Measurements from ENCODE around the gene SYNGR1.
"Not testable (repeated sequence)": the region's sequence is repeated elsewhere in the genome, so short reads cannot be mapped to it uniquely, and the experiment has no call there.

The SYNGR1 gene

GRCh38 chr22:39317775-39318506 lies 31.9 kb upstream of the SYNGR1 start:
- Histone ChIP-seq H3K36me3 (ENCODE audit: control insufficient read depth, insufficient read depth, low read length) (peaks cover 54% of the 10 kb centered on the region), H3K4me1 (ENCODE audit: control insufficient read depth, insufficient read depth, low read length) (peaks cover 28% of the 10 kb centered on the region), H3K27me3 (ENCODE audit: control insufficient read depth, insufficient read depth, low read length, poor library complexity, severe bottlenecking) (no peaks in the 10 kb centered on the region), H3K9me3 (ENCODE audit: control insufficient read depth, low read length) (no peaks in the 10 kb centered on the region), H3K4me3 (ENCODE audit: insufficient read depth, low read depth, low read length) (peak overlapping the region; percentile 98), H3K27ac (ENCODE audit: insufficient read depth, low read depth, low read length, poor library complexity, severe bottlenecking) (no peak overlapping the region)
- 14 to 15% methylated on average over 5 to 9 of the region's 9 CpGs for WGBS, 2 experiments

- Histone ChIP-seq H3K9me3 (ENCODE audit: control insufficient read depth, low read length) (no peaks in the 10 kb centered on the region), H3K36me3 (ENCODE audit: control insufficient read depth, insufficient read depth, low read length) (peaks cover 46% of the 10 kb centered on the region), H3K27me3 (ENCODE audit: control insufficient read depth, insufficient read depth, low read length, poor library complexity, severe bottlenecking) (no peaks in the 10 kb centered on the region), H3K4me1 (ENCODE audit: control insufficient read depth, insufficient read depth, low read length) (peaks cover 28% of the 10 kb centered on the region), H3K27ac (ENCODE audit: insufficient read depth, low read depth, low read length, poor library complexity, severe bottlenecking) (peak overlapping the region; percentile 89), H3K4me3 (ENCODE audit: insufficient read depth, low read depth, low read length) (peak overlapping the region; percentile 98)
- 0 to 2% methylated on average over 26 of the region's 26 CpGs for WGBS, 2 experiments
These were observed 31.1 kb upstream of the SYNGR1 start for GRCh38 chr22:39318507-39319283.

- H3K4me3 ChIP-seq (ENCODE audit: insufficient read depth, low read depth, low read length) = peak within 1 kb of the TSS; percentile 98
- H3K27ac ChIP-seq (ENCODE audit: insufficient read depth, low read depth, low read length, poor library complexity, severe bottlenecking) = peak within 1 kb of the TSS; percentile 98
- H3K4me1 ChIP-seq (ENCODE audit: control insufficient read depth, insufficient read depth, low read length) = peaks cover 28% of the 10 kb centered on the region
- peaks cover 38% of the 10 kb centered on the region for H3K36me3 ChIP-seq (ENCODE audit: control insufficient read depth, insufficient read depth, low read length)
- WGBS, 2 experiments = 0% methylated on average over 65 of the region's 65 CpGs
- no peaks in the 10 kb centered on the region for H3K27me3 ChIP-seq (ENCODE audit: control insufficient read depth, insufficient read depth, low read length, poor library complexity, severe bottlenecking)
- H3K9me3 ChIP-seq (ENCODE audit: control insufficient read depth, low read length) = no peaks in the 10 kb centered on the region
These were observed 30.3 kb upstream of the SYNGR1 start, which contains the start of gene RPL3 for GRCh38 chr22:39319284-39320022. Gene RPL3 (minus strand): TSS chr22:39319623. CDS start chr22:39319597, 26 bp downstream.

- Histone ChIP-seq H3K36me3 (ENCODE audit: control insufficient read depth, insufficient read depth, low read length) (peaks cover 27% of the 10 kb centered on the region), H3K4me1 (ENCODE audit: control insufficient read depth, insufficient read depth, low read length) (peaks cover 22% of the 10 kb centered on the region), H3K27ac (ENCODE audit: insufficient read depth, low read depth, low read length, poor library complexity, severe bottlenecking) (peak overlapping the region; percentile 98)
- H3K4me3 ChIP-seq (ENCODE audit: insufficient read depth, low read depth, low read length); H3K9me3 ChIP-seq (ENCODE audit: control insufficient read depth, low read length); H3K27me3 ChIP-seq (ENCODE audit: control insufficient read depth, insufficient read depth, low read length, poor library complexity, severe bottlenecking): not testable (repeated sequence)
- 90 to 92% methylated on average over 24 of the region's 24 CpGs for WGBS, 2 experiments
These were observed 29.2 kb upstream of the SYNGR1 start for GRCh38 chr22:39320616-39321029.

- Histone ChIP-seq H3K27me3 (ENCODE audit: control insufficient read depth, insufficient read depth, low read length, poor library complexity, severe bottlenecking) (no peaks in the 10 kb centered on the region), H3K27ac (ENCODE audit: insufficient read depth, low read depth, low read length, poor library complexity, severe bottlenecking) (no peak overlapping the region), H3K9me3 (ENCODE audit: control insufficient read depth, low read length) (no peaks in the 10 kb centered on the region), H3K4me3 (ENCODE audit: insufficient read depth, low read depth, low read length) (no peak overlapping the region), H3K4me1 (ENCODE audit: control insufficient read depth, insufficient read depth, low read length) (no peaks in the 10 kb centered on the region), H3K36me3 (ENCODE audit: control insufficient read depth, insufficient read depth, low read length) (no peaks in the 10 kb centered on the region)
- 84 to 88% methylated on average over 2 of the region's 2 CpGs for WGBS, 2 experiments
These were observed 24.3 kb upstream of the SYNGR1 start for GRCh38 chr22:39325392-39325932.

GRCh38 chr22:39327995-39328754 lies 21.6 kb upstream of the SYNGR1 start:
- no peaks in the 10 kb centered on the region for H3K4me1 ChIP-seq (ENCODE audit: control insufficient read depth, insufficient read depth, low read length)

GRCh38 chr22:39330553-39330952 lies 19.2 kb upstream of the SYNGR1 start:
- not testable (repeated sequence) for H3K27ac ChIP-seq (ENCODE audit: insufficient read depth, low read depth, low read length, poor library complexity, severe bottlenecking); H3K27me3 ChIP-seq (ENCODE audit: control insufficient read depth, insufficient read depth, low read length, poor library complexity, severe bottlenecking)
- 86% methylated on average over 1 of the region's 1 CpG; no CpG with 5 or more reads in 1 of the 2 experiments for WGBS, 2 experiments

More at GRCh38 chr22:39327995-39328754, 21.6 kb upstream of the SYNGR1 start:
- WGBS, 2 experiments = 94% methylated on average over 18 of the region's 18 CpGs
- H3K27ac ChIP-seq (ENCODE audit: insufficient read depth, low read depth, low read length, poor library complexity, severe bottlenecking) = no peak overlapping the region
- H3K9me3 ChIP-seq (ENCODE audit: control insufficient read depth, low read length) = no peaks in the 10 kb centered on the region
- no peaks in the 10 kb centered on the region for H3K27me3 ChIP-seq (ENCODE audit: control insufficient read depth, insufficient read depth, low read length, poor library complexity, severe bottlenecking)
- H3K4me3 ChIP-seq (ENCODE audit: insufficient read depth, low read depth, low read length) = no peak overlapping the region
- H3K36me3 ChIP-seq (ENCODE audit: control insufficient read depth, insufficient read depth, low read length) = no peaks in the 10 kb centered on the region

GRCh38 chr22:39332441-39333064 lies 17.2 kb upstream of the SYNGR1 start:
- Histone ChIP-seq H3K9me3 (ENCODE audit: control insufficient read depth, low read length) (no peaks in the 10 kb centered on the region), H3K4me1 (ENCODE audit: control insufficient read depth, insufficient read depth, low read length) (no peaks in the 10 kb centered on the region), H3K36me3 (ENCODE audit: control insufficient read depth, insufficient read depth, low read length) (no peaks in the 10 kb centered on the region), H3K27ac (ENCODE audit: insufficient read depth, low read depth, low read length, poor library complexity, severe bottlenecking) (no peak overlapping the region), H3K4me3 (ENCODE audit: insufficient read depth, low read depth, low read length) (no peak overlapping the region), H3K27me3 (ENCODE audit: control insufficient read depth, insufficient read depth, low read length, poor library complexity, severe bottlenecking) (no peaks in the 10 kb centered on the region)
- WGBS, 2 experiments = 85 to 94% methylated on average over 5 of the region's 5 CpGs

More at GRCh38 chr22:39330553-39330952, 19.2 kb upstream of the SYNGR1 start:
- not testable (repeated sequence) for H3K4me1 ChIP-seq (ENCODE audit: control insufficient read depth, insufficient read depth, low read length); H3K9me3 ChIP-seq (ENCODE audit: control insufficient read depth, low read length); H3K4me3 ChIP-seq (ENCODE audit: insufficient read depth, low read depth, low read length); H3K36me3 ChIP-seq (ENCODE audit: control insufficient read depth, insufficient read depth, low read length)

GRCh38 chr22:39336411-39336810 lies 13.4 kb upstream of the SYNGR1 start:
- H3K9me3 ChIP-seq (ENCODE audit: control insufficient read depth, low read length) = no peaks in the 10 kb centered on the region
- no peaks in the 10 kb centered on the region for H3K4me1 ChIP-seq (ENCODE audit: control insufficient read depth, insufficient read depth, low read length)
- H3K36me3 ChIP-seq (ENCODE audit: control insufficient read depth, insufficient read depth, low read length) = no peaks in the 10 kb centered on the region
- H3K27ac ChIP-seq (ENCODE audit: insufficient read depth, low read depth, low read length, poor library complexity, severe bottlenecking) = no peak overlapping the region
- no peaks in the 10 kb centered on the region for H3K27me3 ChIP-seq (ENCODE audit: control insufficient read depth, insufficient read depth, low read length, poor library complexity, severe bottlenecking)
- no peak overlapping the region for H3K4me3 ChIP-seq (ENCODE audit: insufficient read depth, low read depth, low read length)
- 91 to 92% methylated on average over 5 of the region's 5 CpGs for WGBS, 2 experiments

All from ectodermal cell (in vitro differentiated cells).